ENCODE data around the gene NFIC. TPM values are rescaled to one million over a fixed set of nuclear protein-coding genes. Genes with fewer than 3 reads are reported as not detected.

Gene NFIC
- polyA plus RNA-seq, 1 donor from 2014 or later, result 0.24 TPM

DNA sequence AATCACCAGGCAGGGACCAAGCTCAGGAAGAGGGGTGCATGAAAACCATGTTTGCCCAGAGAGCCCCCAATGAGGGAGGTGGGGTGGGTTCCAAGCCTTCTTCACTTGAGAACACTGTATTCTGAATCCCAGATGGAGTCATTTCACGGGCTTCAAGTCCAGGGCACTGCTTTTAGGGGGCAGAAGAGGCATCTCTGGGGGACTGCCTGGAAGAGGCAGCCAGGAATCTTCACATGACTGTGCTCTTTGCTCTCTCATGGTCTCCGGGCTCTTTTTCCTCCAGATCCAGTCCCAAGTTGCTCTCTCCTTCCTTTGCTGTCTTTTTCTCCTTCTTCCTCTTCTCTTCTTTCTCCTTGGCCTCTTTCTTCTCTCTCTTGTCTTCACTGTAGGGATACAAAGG is 108.2 kb downstream of the NFIC start:
- H3K9ac ChIP-seq (ENCODE audit: low read length), result no peak overlapping the region
- TF ChIP-seq REST (IDR thresholded peaks at IDR 0.05; ENCODE audit: borderline replicate concordance), result no peak
- no peak for TF ChIP-seq RAD21 (conservative IDR thresholded peaks at IDR 0.05)
- no peak for TF ChIP-seq EZH2 (IDR thresholded peaks at IDR 0.05; ENCODE audit: borderline replicate concordance, insufficient read depth, low read length, poor library complexity, severe bottlenecking)
- TF ChIP-seq CTCF (IDR thresholded peaks at IDR 0.05; ENCODE audit: poor library complexity, severe bottlenecking), result no peak
- TF ChIP-seq SMC3 (conservative IDR thresholded peaks at IDR 0.05; ENCODE audit: poor library complexity), result no peak
- TF ChIP-seq MXI1 (conservative IDR thresholded peaks at IDR 0.05; ENCODE audit: poor library complexity, severe bottlenecking), result no peak
- no peak for TF ChIP-seq POLR2AphosphoS5 (IDR thresholded peaks at IDR 0.05)
- no peak for TF ChIP-seq TAF1 (IDR thresholded peaks at IDR 0.05; ENCODE audit: low read depth)
- TF ChIP-seq EP300 (conservative IDR thresholded peaks at IDR 0.05; ENCODE audit: poor library complexity, severe bottlenecking), result no peak
- H3K27me3 ChIP-seq (ENCODE audit: insufficient read depth, low read depth, low read length), result peaks cover 13% of the 10 kb centered on the region
- no peaks in the 10 kb centered on the region for H3K79me2 ChIP-seq (replicated peaks; ENCODE audit: insufficient read depth, low read length)
- no peaks in the 10 kb centered on the region for H3K36me3 ChIP-seq (ENCODE audit: insufficient read depth, low read length)
- no peaks in the 10 kb centered on the region for H3K9me2 ChIP-seq (ENCODE audit: insufficient read depth, low read length)
- H3K9me3 ChIP-seq (ENCODE audit: low read length), result no peaks in the 10 kb centered on the region
- H3K4me2 ChIP-seq (ENCODE audit: low read length), result no peak overlapping the region
- no peaks in the 10 kb centered on the region for H4K20me1 ChIP-seq (ENCODE audit: insufficient read depth)
- H2AFZ ChIP-seq (ENCODE audit: low read depth, low read length), result no peak overlapping the region
- no peak overlapping the region for H3K27ac ChIP-seq (ENCODE audit: low read length)
- H3K4me3 ChIP-seq (ENCODE audit: low read length), result no peak overlapping the region
- H3F3A ChIP-seq (ENCODE audit: insufficient read depth, low read length, poor library complexity, severe bottlenecking), result no peaks in the 10 kb centered on the region

DNA sequence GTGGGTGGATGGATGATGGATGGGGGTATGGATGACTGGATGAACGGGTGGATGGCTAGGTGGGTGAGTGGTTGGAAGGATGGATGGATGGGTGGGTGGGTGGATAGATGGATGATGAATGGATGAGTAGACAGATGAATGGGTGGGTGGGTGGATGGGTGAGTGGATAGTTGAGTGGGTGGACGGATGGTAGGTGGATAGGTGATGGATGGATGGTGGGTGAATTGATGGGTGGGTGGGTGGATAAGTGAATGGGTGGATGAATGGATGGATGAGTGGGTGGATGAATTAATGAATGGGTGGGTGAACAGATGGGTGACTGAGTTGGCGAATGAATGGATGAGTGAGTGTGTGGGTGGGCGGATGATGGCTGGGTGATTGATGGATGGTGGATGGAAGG is 109.1 kb downstream of the NFIC start:
- Histone ChIP-seq H3K4me2 (ENCODE audit: low read length) (no peak overlapping the region), H3K9me2 (ENCODE audit: insufficient read depth, low read length) (no peaks in the 10 kb centered on the region), H3K27me3 (ENCODE audit: insufficient read depth, low read depth, low read length) (peaks cover 7% of the 10 kb centered on the region), H3K27ac (ENCODE audit: low read length) (no peak overlapping the region), H3F3A (ENCODE audit: insufficient read depth, low read length, poor library complexity, severe bottlenecking) (no peaks in the 10 kb centered on the region), H2AFZ (ENCODE audit: low read depth, low read length) (no peak overlapping the region), H3K9me3 (ENCODE audit: low read length) (no peaks in the 10 kb centered on the region), H3K79me2 (replicated peaks; ENCODE audit: insufficient read depth, low read length) (no peaks in the 10 kb centered on the region), H4K20me1 (ENCODE audit: insufficient read depth) (no peaks in the 10 kb centered on the region), H3K4me3 (ENCODE audit: low read length) (no peak overlapping the region), H3K9ac (ENCODE audit: low read length) (no peak overlapping the region), H3K36me3 (ENCODE audit: insufficient read depth, low read length) (no peaks in the 10 kb centered on the region)
- TF ChIP-seq REST (IDR thresholded peaks at IDR 0.05; ENCODE audit: borderline replicate concordance) (no peak), CTCF (IDR thresholded peaks at IDR 0.05; ENCODE audit: poor library complexity, severe bottlenecking) (no peak), EZH2 (IDR thresholded peaks at IDR 0.05; ENCODE audit: borderline replicate concordance, insufficient read depth, low read length, poor library complexity, severe bottlenecking) (no peak), SMC3 (conservative IDR thresholded peaks at IDR 0.05; ENCODE audit: poor library complexity) (no peak), EP300 (conservative IDR thresholded peaks at IDR 0.05; ENCODE audit: poor library complexity, severe bottlenecking) (no peak), POLR2AphosphoS5 (IDR thresholded peaks at IDR 0.05) (no peak), MXI1 (conservative IDR thresholded peaks at IDR 0.05; ENCODE audit: poor library complexity, severe bottlenecking) (no peak), RAD21 (conservative IDR thresholded peaks at IDR 0.05) (no peak), TAF1 (IDR thresholded peaks at IDR 0.05; ENCODE audit: low read depth) (no peak)
